Activated T-helper 1 cell treated with anti-CD3 and anti-CD28 coated beads, Interleukin-2, amount 50 U/mL, for 16 hours (primary cell): ENCODE data around the gene FAM13A.
"Not testable (repeated sequence)": the region's sequence is repeated elsewhere in the genome, so short reads cannot be mapped to it uniquely, and the experiment has no call there.

ENCODE experiments used
- DNase-seq, 2 donors: peaks; one replicate each; pipeline ENCODE4 v3.0.0-alpha.2; 2020; ENCODE audit warnings: low read depth in 1 of 2, low spot score in 1 of 2

FAM13A gene

GRCh38 chr4:89044147-89044900 lies 12.7 kb downstream of the FAM13A start:
- no peak for DNase-seq

GRCh38 chr4:89042055-89042454 lies 14.9 kb downstream of the FAM13A start:
- DNase-seq = no peak

GRCh38 chr4:89039730-89040338 lies 17.2 kb downstream of the FAM13A start:
- no peak for DNase-seq

- no peak for DNase-seq
Observed at GRCh38 chr4:89036535-89036934, 20.4 kb downstream of the FAM13A start.

GRCh38 chr4:89031272-89031671 lies 25.7 kb downstream of the FAM13A start:
- DNase-seq = no peak

- no peak for DNase-seq
Observed at GRCh38 chr4:89029591-89029990, 27.4 kb downstream of the FAM13A start.

- DNase-seq = no peak
Observed at GRCh38 chr4:89026542-89026941, 30.4 kb downstream of the FAM13A start.

GRCh38 chr4:89024051-89024675 lies 32.8 kb downstream of the FAM13A start:
- peak in 1 of 2 donors; percentile 9 for DNase-seq

- no peak for DNase-seq
Observed at GRCh38 chr4:89023140-89023539, 33.8 kb downstream of the FAM13A start.

- DNase-seq = no peak
Observed at GRCh38 chr4:89022426-89023128, 34.4 kb downstream of the FAM13A start.

GRCh38 chr4:89021684-89022083 lies 35.3 kb downstream of the FAM13A start:
- DNase-seq = no peak

- DNase-seq = no peak
Observed at GRCh38 chr4:89021062-89021461, 35.9 kb downstream of the FAM13A start.

- DNase-seq = not testable (repeated sequence)
Observed at GRCh38 chr4:89014897-89015296, 42.1 kb downstream of the FAM13A start.

GRCh38 chr4:89009761-89010369 lies 47.1 kb downstream of the FAM13A start:
- DNase-seq = no peak

GRCh38 chr4:89009115-89009514 lies 47.9 kb downstream of the FAM13A start:
- DNase-seq = no peak

GRCh38 chr4:89008166-89008565 lies 48.8 kb downstream of the FAM13A start:
- DNase-seq = no peak

- DNase-seq = no peak
Observed at GRCh38 chr4:89007338-89007939, 49.5 kb downstream of the FAM13A start.

GRCh38 chr4:89006307-89006706 lies 50.7 kb downstream of the FAM13A start:
- DNase-seq = no peak

GRCh38 chr4:89005066-89005465 lies 51.9 kb downstream of the FAM13A start:
- not testable (repeated sequence) for DNase-seq

GRCh38 chr4:89001647-89002445 lies 55.1 kb downstream of the FAM13A start:
- DNase-seq = no peak
